ENCODE measurements around the gene PPP4R3C. TPM values are rescaled to one million over a fixed set of nuclear protein-coding genes. Genes with fewer than 3 reads are reported as not detected.
"Not testable (repeated sequence)": the region's sequence is repeated elsewhere in the genome, so short reads cannot be mapped to it uniquely, and the experiment has no call there.

Gene PPP4R3C
- polyA plus RNA-seq (2013, experiment 1 of 2): not detected
- not detected for polyA plus RNA-seq (2013, experiment 2 of 2)

DNA sequence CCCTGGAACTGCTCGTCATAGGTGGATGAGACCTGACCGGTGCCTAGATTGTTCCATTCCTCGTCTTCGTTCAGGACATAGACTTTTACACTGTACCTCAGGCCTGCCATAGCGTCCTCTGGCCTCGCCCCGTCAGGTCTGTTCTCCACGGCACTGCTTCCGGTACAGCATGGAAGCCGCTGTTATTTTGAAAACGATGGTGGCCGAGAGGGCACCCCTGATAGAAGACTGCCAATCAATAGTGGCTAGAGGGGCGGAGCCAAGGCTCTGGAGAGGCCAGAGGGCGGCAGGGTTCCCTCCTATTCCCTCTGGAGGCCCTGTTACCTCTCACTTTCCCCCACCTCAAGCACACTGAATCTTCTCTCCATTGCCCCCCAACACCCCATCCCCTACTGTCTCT, at the start of gene PPP4R3C:
PPP4R3C (minus strand) TSS at position 155 of the 400 bp plus-strand sequence; CDS start at position 110, 45 bp downstream.
- Histone ChIP-seq H3K9me3 (ENCODE audit: control insufficient read depth, low read length) (no peaks in the 10 kb centered on the region), H3K4me1 (ENCODE audit: control insufficient read depth, insufficient read depth, low read length, poor library complexity, severe bottlenecking) (no peaks in the 10 kb centered on the region), H3K36me3 (ENCODE audit: control insufficient read depth, insufficient read depth, low read length) (no peaks in the 10 kb centered on the region), H3K4me3 (ENCODE audit: extremely low read depth, insufficient read depth, low read length, poor library complexity, severe bottlenecking) (no peak within 1 kb of the TSS), H3K27ac (ENCODE audit: low read depth, low read length, severe bottlenecking) (no peak within 1 kb of the TSS)
- 80 to 98% methylated on average over 2 to 9 of the region's 14 CpGs for WGBS, 2 experiments (ENCODE audit: insufficient coverage in 2 of 2)

DNA sequence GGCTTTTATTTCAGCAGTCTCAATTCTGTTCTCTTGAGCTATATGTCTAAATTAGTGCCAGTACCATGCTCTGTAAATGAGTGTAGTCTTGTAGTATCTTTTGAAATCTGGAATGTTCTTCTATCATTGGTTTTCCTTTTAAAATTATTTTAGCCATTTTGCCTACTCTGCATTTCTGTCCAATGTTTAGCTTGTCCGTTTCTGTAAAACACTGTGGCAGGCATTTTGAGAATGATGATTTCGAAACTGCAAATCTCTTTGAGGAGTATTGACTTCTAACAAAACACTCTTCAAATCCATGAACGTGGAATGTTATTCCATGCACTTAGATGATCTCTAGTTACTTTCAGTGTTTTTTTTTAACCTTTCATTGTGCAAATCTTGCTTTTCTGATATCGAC, 28.3 kb upstream of the PPP4R3C start:
- Histone ChIP-seq H3K27ac (ENCODE audit: low read depth, low read length, severe bottlenecking) (no peak overlapping the region), H3K9me3 (ENCODE audit: control insufficient read depth, low read length) (no peaks in the 10 kb centered on the region), H3K4me1 (ENCODE audit: control insufficient read depth, insufficient read depth, low read length, poor library complexity, severe bottlenecking) (no peaks in the 10 kb centered on the region), H3K4me3 (ENCODE audit: extremely low read depth, insufficient read depth, low read length, poor library complexity, severe bottlenecking) (no peak overlapping the region), H3K36me3 (ENCODE audit: control insufficient read depth, insufficient read depth, low read length) (no peaks in the 10 kb centered on the region)
- WGBS, 2 experiments (ENCODE audit: insufficient coverage in 2 of 2): no CpG with 5 or more reads among the region's 4 CpGs

DNA sequence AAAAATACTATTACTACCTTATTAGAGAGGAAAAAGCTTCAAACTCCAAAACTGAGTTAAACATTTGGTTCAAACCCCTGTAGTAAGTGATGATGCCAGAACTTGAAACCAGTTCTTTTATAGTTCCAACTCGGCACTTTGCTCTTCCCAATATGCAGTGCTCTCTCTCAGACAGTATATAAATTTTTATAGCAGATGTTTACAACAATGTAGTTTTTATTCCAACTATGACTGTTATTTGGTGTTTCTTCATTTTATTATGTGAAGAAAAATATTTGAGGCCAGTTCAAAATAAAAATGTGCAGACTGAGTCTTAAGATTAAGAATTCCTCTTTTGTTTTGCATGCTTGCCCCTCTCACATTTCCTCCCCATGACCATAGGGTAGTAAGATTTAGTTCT, 2.9 kb upstream of the PPP4R3C start:
- Histone ChIP-seq H3K4me3 (ENCODE audit: extremely low read depth, insufficient read depth, low read length, poor library complexity, severe bottlenecking) (no peak overlapping the region), H3K4me1 (ENCODE audit: control insufficient read depth, insufficient read depth, low read length, poor library complexity, severe bottlenecking) (no peaks in the 10 kb centered on the region), H3K9me3 (ENCODE audit: control insufficient read depth, low read length) (no peaks in the 10 kb centered on the region), H3K36me3 (ENCODE audit: control insufficient read depth, insufficient read depth, low read length) (no peaks in the 10 kb centered on the region), H3K27ac (ENCODE audit: low read depth, low read length, severe bottlenecking) (no peak overlapping the region)
- no CpG with 5 or more reads among the region's 1 CpG for WGBS, 2 experiments (ENCODE audit: insufficient coverage in 2 of 2)

DNA sequence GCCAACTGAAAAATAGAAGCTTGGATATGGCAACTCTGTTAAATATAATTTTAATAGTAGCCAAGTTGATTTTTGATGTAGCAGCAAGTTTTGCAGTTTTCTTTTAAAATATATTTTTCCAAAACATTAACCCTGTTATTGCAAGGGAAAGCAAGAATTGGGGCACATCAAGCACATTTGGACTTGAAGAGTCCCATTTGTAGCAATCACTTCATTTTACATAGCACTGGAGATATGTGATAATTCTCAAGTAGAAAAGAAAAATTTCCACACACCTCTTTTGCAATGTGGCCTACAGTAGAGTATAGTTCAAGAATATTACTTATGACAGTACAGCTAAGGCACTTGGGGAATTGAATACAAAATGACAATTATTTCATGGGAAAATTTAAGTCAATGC, 1.9 kb upstream of the PPP4R3C start:
- Histone ChIP-seq H3K9me3 (ENCODE audit: control insufficient read depth, low read length) (no peaks in the 10 kb centered on the region), H3K4me1 (ENCODE audit: control insufficient read depth, insufficient read depth, low read length, poor library complexity, severe bottlenecking) (no peaks in the 10 kb centered on the region), H3K4me3 (ENCODE audit: extremely low read depth, insufficient read depth, low read length, poor library complexity, severe bottlenecking) (no peak overlapping the region), H3K27ac (ENCODE audit: low read depth, low read length, severe bottlenecking) (no peak overlapping the region), H3K36me3 (ENCODE audit: control insufficient read depth, insufficient read depth, low read length) (no peaks in the 10 kb centered on the region)

DNA sequence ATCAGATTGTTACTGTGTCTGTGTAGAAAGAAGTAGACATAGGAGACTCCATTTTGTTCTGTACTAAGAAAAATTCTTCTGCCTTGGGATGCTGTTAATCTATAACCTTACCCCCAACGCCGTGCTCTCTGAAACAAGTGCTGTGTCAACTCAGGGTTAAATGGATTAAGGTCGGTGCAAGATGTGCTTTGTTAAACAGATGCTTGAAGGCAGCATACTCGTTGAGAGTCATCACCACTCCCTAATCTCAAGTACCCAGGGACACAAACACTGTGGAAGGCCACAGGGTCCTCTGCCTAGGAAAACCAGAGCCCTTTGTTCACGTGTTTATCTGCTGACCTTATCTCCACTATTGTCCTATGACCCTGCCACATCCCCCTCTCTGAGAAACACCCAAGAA, 4.0 kb downstream of the PPP4R3C start:
- no CpG with 5 or more reads among the region's 5 CpGs for WGBS, 2 experiments (ENCODE audit: insufficient coverage in 2 of 2)
- not testable (repeated sequence) for H3K36me3 ChIP-seq (ENCODE audit: control insufficient read depth, insufficient read depth, low read length); H3K4me1 ChIP-seq (ENCODE audit: control insufficient read depth, insufficient read depth, low read length, poor library complexity, severe bottlenecking); H3K4me3 ChIP-seq (ENCODE audit: extremely low read depth, insufficient read depth, low read length, poor library complexity, severe bottlenecking); H3K27ac ChIP-seq (ENCODE audit: low read depth, low read length, severe bottlenecking); H3K9me3 ChIP-seq (ENCODE audit: control insufficient read depth, low read length)

DNA sequence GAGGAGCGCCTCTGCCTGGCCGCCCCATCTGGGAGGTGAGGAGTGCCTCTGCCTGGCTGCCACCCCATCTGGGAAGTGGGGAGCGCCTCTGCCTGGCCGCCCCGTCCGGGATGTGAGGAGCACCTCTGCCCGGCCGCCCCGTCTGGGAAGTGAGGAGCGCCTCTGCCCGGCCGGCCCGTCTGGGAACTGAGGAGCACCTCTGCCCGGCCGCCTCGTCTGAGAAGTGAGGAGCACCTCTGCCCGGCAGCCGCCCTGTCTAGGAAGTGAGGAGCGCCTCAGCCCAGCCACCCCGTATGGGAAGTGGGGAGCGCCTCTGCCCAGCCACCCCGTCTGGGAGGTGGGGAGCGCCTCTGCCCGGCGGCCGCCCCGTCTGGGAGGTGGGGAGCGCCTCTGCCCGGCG, 4.6 kb downstream of the PPP4R3C start:
- not testable (repeated sequence) for H3K36me3 ChIP-seq (ENCODE audit: control insufficient read depth, insufficient read depth, low read length); H3K4me3 ChIP-seq (ENCODE audit: extremely low read depth, insufficient read depth, low read length, poor library complexity, severe bottlenecking); H3K4me1 ChIP-seq (ENCODE audit: control insufficient read depth, insufficient read depth, low read length, poor library complexity, severe bottlenecking); H3K9me3 ChIP-seq (ENCODE audit: control insufficient read depth, low read length); H3K27ac ChIP-seq (ENCODE audit: low read depth, low read length, severe bottlenecking)
- 100% methylated on average over 2 of the region's 30 CpGs; no CpG with 5 or more reads in 1 of the 2 experiments for WGBS, 2 experiments (ENCODE audit: insufficient coverage in 2 of 2)

DNA sequence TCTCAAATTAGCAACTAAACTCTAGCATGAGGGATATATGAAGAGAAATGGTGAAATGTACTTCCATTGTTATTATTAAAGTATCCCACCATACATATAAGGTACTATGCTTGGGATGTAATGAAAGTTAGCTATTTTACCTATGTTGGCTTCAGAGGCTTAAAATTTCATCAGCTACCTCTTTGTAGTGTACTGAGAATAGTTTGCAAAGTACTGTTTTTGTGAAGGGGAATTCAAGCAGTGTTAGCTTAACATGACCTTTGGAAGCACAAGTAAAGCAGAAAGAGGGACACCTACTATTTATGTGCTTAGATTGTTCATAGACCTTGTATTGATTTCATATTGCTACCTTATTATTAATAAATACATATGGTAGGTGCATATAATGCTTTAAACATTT, 11.8 kb downstream of the PPP4R3C start:
- Histone ChIP-seq H3K4me3 (ENCODE audit: extremely low read depth, insufficient read depth, low read length, poor library complexity, severe bottlenecking) (no peak overlapping the region), H3K9me3 (ENCODE audit: control insufficient read depth, low read length) (no peaks in the 10 kb centered on the region), H3K27ac (ENCODE audit: low read depth, low read length, severe bottlenecking) (no peak overlapping the region), H3K36me3 (ENCODE audit: control insufficient read depth, insufficient read depth, low read length) (no peaks in the 10 kb centered on the region), H3K4me1 (ENCODE audit: control insufficient read depth, insufficient read depth, low read length, poor library complexity, severe bottlenecking) (no peaks in the 10 kb centered on the region)

DNA sequence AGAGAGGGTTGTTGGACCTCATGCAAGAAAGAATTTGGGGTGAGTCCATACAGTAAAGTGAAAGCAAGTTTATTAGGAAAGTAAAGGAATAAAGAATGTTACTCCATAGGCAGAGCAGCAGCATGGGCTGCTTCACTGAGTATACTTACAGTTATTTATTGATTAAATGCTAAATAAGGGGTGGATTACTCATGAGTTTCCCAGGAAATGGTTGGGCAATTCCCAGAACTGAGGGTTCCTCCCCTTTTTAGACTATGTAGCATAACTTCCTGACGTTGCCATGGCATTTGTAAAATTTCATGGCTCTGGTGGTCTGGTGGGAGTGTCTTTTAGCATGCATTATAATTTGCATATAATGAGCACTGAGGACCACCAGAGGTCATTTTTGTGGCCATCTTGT, 16.7 kb downstream of the PPP4R3C start:
- Histone ChIP-seq H3K4me1 (ENCODE audit: control insufficient read depth, insufficient read depth, low read length, poor library complexity, severe bottlenecking) (no peaks in the 10 kb centered on the region), H3K9me3 (ENCODE audit: control insufficient read depth, low read length) (no peaks in the 10 kb centered on the region), H3K27ac (ENCODE audit: low read depth, low read length, severe bottlenecking) (no peak overlapping the region), H3K4me3 (ENCODE audit: extremely low read depth, insufficient read depth, low read length, poor library complexity, severe bottlenecking) (no peak overlapping the region), H3K36me3 (ENCODE audit: control insufficient read depth, insufficient read depth, low read length) (no peaks in the 10 kb centered on the region)
- WGBS, 2 experiments (ENCODE audit: insufficient coverage in 2 of 2): no CpG with 5 or more reads among the region's 1 CpG

DNA sequence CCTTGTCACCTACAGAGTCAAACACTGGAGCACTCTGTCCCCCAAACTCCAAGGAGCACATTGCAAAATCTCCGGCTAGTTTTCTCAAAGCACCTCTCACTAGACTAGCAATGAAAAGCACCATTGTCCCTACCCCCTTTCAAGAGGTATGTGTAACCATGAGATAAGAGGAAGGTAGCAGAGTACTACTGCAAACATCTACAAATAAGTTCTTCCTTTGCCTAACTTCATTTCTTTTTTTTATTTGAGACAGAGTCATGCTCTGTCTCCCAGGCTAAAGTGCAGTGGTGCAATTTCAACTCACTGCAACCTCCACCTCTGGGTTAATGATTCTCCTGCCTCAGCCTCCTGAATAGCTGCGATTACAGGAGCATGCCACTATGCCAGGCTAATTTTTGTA, 17.7 kb downstream of the PPP4R3C start:
- H3K27ac ChIP-seq (ENCODE audit: low read depth, low read length, severe bottlenecking): no peak overlapping the region
- H3K4me1 ChIP-seq (ENCODE audit: control insufficient read depth, insufficient read depth, low read length, poor library complexity, severe bottlenecking): no peaks in the 10 kb centered on the region
- WGBS, 2 experiments (ENCODE audit: insufficient coverage in 2 of 2): no CpG with 5 or more reads among the region's 2 CpGs
- H3K36me3 ChIP-seq (ENCODE audit: control insufficient read depth, insufficient read depth, low read length): no peaks in the 10 kb centered on the region
- H3K4me3 ChIP-seq (ENCODE audit: extremely low read depth, insufficient read depth, low read length, poor library complexity, severe bottlenecking): no peak overlapping the region
- H3K9me3 ChIP-seq (ENCODE audit: control insufficient read depth, low read length): no peaks in the 10 kb centered on the region

DNA sequence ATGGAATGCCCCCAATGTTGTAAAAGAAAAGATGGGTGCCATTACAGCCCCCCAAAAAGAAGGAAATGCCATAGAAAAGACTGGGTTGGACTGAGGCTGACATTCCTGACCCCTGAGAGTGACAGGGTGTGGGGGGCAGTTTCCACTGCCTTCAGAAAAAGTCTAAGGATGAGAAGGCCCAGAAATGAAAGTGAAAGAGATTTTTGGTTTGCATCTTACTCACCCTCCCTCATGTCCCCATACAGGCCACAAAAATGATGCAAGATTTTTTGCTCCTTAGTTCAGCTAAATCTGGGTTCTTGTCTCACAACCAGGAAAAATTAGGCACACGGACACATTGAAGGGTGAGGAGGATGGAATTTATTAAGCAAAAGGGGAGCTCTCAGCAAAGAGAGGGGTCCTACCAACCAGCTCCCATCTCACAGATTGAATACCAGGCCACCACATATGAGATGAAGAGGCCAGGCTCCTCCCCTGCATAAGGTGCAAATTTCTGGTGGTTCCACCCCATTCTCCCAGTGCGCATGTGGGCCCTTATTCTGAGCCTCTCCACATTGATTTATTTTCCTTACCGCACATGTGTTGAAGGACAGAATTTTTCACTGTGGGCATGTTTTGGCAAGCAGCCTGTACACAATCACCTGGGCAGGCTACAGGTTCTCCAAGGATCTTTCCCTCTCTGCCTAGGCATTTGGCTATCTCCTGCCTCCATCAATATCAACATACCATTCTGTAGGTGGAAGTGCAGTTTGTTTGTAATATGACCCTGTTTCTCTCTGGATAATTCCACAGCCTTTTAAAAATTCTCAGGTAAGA, 18.8 kb downstream of the PPP4R3C start:
- no peak overlapping the region for H3K27ac ChIP-seq (ENCODE audit: low read depth, low read length, severe bottlenecking)
- no peaks in the 10 kb centered on the region for H3K36me3 ChIP-seq (ENCODE audit: control insufficient read depth, insufficient read depth, low read length)
- H3K4me3 ChIP-seq (ENCODE audit: extremely low read depth, insufficient read depth, low read length, poor library complexity, severe bottlenecking): no peak overlapping the region
- 80% methylated on average over 1 of the region's 3 CpGs; no CpG with 5 or more reads in 1 of the 2 experiments for WGBS, 2 experiments (ENCODE audit: insufficient coverage in 2 of 2)
- no peaks in the 10 kb centered on the region for H3K4me1 ChIP-seq (ENCODE audit: control insufficient read depth, insufficient read depth, low read length, poor library complexity, severe bottlenecking)
- no peaks in the 10 kb centered on the region for H3K9me3 ChIP-seq (ENCODE audit: control insufficient read depth, low read length)

DNA sequence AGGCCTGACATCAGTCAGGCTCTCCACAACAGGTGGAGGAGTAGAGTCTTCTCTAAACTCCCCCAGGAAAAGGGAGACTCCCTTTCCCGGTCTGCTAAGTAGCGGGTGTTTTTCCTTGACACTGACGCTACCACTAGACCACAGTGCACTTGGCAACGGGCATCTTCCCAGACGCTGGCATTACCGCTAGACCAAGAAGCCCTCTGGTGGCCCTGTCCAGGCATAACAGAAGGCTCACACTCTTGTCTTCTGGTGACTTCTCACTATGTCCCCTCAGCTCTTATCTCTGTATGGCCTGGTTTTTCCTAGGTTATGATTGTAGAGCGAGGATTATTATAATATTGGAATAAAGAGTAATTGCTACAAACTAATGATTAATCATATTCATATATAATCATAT, 20.7 kb downstream of the PPP4R3C start:
- WGBS, 2 experiments (ENCODE audit: insufficient coverage in 2 of 2): 93% methylated on average over 6 of the region's 7 CpGs; no CpG with 5 or more reads in 1 of the 2 experiments
- not testable (repeated sequence) for H3K4me1 ChIP-seq (ENCODE audit: control insufficient read depth, insufficient read depth, low read length, poor library complexity, severe bottlenecking); H3K4me3 ChIP-seq (ENCODE audit: extremely low read depth, insufficient read depth, low read length, poor library complexity, severe bottlenecking); H3K36me3 ChIP-seq (ENCODE audit: control insufficient read depth, insufficient read depth, low read length); H3K27ac ChIP-seq (ENCODE audit: low read depth, low read length, severe bottlenecking); H3K9me3 ChIP-seq (ENCODE audit: control insufficient read depth, low read length)
